HG03457 (cell line): ENCODE results near the gene MYO1D.
"Not testable (repeated sequence)": the region's sequence is repeated elsewhere in the genome, so short reads cannot be mapped to it uniquely, and the experiment has no call there.

Experiments used
- ATAC-seq: cut with Tn5 transposase; IDR thresholded peaks from one replicate; pipeline ENCODE4 v1.9.1; 2021; ENCODE audit warnings: moderate number of reproducible peaks; ENCODE audit not compliant: unreplicated experiment

The MYO1D gene

DNA sequence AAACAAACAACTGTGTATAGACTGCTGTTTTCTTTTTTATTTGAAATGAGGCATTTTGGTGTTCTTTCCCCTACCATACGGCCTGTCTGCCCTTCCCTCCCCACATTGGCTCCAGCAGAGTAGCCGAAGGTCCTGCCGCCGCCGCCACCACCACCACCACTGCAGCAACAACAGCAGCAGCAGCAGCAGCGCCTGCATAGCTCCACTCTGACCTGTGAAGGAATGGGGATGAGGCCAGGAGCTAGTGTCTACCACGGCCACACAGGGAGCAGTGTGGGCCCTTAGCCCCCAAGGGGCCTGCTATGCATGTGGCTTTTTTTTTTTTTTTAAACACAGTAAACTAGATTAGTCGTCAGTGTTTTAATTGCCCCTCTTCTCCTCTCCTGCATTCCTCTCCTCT is 395.7 kb downstream of the MYO1D start:
- ATAC-seq = no peak

DNA sequence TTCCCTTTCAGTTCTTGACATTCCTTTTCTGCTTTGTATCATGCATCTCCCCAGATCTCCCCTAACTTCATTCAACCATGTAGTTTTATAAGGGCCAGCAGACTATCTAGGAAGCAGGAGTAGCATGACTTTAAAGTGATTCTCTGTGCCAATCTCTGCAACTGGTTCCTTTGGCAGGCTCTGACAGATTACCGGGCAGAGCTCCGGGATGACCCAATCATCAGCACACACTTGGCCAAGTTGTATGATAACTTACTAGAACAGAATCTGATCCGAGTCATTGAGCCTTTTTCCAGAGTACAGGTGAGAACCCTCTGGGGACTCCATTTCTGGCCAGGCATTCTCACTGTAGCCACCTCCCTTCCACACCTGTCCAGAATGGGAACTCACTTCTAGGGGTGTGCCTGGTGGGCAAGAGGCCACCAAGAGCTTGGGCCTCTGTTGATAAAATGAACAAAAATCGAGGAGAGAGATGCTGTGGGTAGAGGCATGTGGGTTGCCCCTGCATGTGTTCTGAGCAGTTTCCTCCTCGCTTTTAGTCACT is 397.8 kb downstream of the MYO1D start:
- no peak for ATAC-seq

DNA sequence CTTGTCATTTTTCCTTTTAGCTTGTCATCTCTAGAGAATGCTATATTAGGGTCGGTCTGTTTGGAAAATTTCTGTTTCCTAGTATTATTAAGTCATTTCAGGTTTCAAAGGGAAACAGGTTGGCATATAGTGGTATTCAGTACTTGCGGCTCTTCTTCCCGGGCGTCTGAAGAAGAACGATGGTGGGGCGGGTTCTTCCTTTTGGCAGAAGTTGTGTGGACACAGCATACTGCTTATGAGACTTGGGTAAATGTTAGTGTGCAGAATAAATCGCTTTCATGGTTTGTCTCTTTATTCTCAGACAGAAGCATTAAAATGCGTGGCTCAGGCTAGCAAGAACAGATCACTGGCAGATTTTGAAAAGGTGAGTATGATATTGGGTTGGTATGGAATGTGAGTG is 399.7 kb downstream of the MYO1D start:
- ATAC-seq = no peak

DNA sequence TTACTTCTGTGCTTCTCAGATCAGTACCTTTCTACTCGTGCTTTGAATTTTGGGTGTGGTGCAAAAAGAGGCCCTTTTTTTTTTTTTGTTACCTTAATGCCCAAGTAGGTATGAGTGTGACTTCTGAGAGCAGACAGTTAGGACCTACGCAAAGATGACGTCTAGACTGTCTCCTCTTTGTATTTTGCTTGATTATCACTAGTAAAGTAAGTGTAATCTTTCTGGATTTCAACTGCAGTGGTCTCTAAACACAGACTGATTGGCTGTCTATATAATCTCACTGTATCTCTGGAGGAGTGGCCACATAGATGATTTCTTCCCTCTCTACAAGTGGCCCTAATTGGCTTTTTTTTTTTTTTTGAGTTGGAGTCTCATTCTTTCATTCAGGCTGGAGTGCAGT is 401.7 kb downstream of the MYO1D start:
- ATAC-seq = no peak

DNA sequence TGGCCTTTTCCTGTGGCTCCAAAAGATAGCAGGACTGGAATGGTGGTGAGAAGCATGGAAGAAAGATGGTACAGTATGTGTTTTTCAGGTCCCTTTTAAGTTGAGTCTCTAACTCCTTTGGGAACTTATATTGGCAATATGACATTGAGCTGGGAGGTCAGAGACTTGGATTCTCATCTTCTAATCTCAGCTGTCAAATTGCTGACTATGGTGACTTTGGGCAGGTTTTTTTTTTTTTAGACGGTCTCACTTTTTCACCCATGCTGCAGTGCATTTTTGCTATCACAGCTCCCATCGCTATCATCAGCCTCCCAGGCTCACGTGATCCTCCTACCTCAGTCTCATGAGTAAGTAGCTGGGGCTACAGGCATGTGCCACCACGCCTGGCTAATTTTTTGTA is 405.3 kb downstream of the MYO1D start:
- no peak for ATAC-seq

DNA sequence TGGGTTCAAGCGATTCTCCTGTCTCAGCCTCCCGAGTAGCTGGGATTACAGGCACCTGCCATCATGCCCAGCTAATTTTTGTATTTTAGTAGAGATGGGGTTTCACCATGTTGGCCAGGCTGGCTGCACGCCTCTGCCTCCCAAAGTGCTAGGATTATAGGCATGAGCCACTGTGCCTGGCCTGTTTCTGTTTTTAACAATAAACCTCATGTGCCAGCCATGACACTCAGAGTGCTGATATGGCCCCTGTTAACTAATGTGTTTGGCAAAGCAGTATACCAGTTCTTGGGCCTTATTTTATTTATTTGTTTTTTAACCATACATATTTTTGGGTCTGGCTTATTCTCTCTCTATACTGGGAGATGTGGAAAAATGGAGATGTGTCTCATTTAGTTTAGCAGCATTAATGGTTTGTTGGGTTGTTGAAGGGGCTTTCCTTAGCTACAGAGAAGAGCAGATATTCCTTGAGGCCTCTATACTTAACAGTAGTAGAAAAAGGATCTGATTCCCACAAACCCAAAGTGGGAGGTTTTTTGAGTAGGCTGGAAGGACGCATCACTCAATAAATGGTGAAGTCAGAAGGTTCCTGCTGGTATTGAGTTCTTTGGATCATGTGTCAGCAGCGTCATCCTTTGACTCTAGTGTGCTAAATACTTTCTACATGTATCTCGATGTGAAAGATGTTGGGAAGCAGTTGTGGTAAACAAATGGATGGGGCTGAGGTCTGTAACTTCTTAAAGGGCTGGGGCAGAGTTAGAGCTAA is 406.3 kb downstream of the MYO1D start:
- ATAC-seq = no peak

DNA sequence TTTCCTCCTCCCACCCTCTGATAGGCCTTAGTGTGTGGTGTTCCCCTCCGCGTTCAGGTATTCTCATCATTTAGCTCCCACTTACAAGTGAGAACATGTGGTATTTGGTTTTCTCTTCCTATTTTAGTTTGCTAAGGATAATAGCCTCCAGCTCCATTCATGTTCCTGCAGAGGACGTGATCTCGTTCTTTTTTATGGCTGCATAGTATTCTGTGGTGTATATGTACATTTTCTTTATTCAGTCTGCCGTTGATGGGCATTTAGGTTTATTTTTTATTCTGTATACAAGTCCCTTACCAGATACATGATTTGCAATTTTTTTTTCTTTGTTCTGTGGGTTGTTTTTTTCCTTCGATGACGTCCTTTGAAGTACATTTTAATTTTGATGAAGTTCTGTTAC is 409.0 kb downstream of the MYO1D start:
- ATAC-seq = no peak

DNA sequence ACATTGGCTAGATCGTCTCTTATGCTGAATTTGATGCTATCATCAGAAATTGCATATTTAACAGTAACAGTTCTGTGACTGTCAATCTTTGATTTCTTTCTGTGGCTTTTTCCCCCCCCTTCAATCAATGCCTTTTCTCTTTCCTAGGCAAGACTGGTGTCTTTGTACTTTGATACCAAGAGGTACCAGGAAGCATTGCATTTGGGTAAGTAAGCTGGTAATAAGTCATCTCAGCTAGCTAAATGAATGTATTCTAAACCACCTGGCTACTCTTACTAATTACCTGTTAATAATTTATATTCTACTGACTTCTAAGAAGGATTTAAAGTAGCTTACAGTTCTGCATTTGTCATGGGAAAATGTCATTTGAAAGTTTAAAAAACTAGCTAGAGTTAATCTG is 412.6 kb downstream of the MYO1D start:
- no peak for ATAC-seq

DNA sequence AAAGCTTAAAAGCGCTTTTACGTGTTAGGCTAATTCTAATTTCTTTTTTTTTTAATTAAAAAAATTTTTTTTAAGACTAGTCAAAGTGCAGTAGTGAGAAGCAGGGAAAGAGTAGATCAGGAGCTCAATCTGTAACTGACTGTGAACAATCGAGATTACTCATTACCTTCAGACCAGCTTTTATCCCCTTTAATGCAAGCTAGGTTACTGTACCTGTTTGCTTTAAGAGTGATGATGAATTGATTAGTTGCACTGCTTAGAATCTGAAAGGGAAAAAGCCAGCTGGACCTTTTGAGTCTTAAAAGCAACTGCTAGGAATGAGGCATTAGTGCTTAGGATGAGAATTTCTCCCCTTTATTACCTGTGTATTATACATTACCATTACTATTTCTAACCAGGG is 413.6 kb downstream of the MYO1D start:
- no peak for ATAC-seq

DNA sequence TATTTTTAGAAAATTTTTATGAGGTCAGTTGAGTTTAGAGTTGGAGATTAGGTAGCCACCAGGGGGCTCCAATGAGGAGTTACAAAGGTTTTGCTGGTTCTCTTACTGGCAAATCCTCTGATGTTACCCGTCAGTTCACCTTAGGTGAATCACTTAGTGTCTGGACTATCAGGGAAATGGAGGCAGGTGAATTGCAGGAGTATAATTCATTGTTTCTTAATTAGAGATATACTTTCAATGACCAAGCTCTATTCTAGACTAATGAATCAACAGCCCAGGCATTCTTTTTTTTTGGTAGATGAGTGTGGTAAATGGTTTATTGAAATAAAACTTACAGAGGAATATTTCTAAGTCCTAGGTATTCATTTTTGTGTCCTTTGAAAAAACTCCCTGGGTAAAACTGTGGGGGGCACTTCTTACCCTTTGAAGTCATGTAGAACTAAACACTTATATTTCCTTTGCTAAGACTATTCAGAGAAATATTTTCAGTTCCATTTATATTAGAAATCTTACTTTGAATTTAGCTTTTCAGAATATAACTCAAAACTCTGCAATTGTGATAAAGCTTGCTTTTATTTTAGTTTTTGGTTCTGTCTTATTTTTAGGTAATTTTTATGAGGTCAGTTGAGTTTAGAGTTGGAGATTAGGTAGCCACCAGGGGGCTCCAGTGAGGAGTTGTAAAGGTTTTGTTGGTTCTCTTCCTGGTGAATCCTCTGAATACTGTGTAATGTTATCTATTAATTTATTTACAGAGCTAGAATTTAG is 414.9 kb downstream of the MYO1D start:
- no peak for ATAC-seq

DNA sequence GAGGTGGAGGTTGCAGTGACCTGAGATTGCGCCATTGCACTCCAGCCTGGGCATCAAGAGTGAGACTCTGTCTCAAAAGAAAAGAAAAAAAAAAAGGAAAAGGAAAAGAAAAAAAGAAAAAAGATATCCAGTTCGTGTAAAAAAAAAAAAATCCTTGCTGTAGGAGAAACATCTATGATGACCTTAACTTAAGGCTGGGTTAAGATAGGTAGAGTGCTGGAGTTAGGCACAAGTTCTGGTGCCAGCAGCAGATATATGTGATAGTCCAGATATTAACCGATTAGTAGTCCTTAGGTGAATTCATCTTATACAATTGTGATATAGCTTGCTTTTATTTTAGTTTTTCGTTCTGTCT is 415.4 kb downstream of the MYO1D start:
- no peak for ATAC-seq

DNA sequence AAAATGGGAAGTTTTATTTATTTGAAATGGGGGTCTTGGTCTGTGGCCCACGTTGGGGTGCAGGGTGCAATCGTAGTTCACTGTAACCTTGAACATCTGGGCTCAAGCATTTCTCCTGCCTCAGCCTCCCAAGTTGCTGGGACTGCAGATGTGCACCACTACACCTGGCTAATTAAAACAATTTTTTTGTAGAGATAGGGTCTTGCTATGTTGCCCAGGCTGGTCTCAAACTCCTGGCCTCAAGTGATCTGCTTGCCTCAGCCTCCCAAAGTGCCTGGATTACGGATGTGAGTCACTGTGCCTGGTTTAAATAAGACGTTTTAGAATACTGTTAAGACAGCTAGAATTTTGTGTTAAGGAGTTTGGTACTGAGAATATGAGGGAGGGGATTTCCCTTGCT is 416.9 kb downstream of the MYO1D start:
- ATAC-seq = no peak

DNA sequence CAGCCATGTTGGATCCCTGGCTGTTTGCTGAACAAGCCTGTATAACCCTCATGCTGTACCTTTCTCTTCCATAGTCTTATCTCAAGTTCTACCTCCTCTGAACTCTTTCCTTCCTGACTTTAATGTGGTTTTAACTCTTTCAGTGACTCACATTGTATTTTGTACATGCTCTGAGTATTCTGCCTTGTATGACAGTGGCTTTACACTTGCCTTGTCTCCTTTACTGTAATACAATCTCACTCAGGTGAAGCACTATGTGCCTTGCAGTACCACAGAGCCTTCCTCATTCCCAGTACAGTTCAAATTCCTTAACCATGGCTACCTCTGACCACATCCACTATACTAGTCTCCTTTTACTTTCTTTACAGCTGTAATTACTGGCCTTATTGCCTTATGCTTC is 418.6 kb downstream of the MYO1D start:
- ATAC-seq = no peak

DNA sequence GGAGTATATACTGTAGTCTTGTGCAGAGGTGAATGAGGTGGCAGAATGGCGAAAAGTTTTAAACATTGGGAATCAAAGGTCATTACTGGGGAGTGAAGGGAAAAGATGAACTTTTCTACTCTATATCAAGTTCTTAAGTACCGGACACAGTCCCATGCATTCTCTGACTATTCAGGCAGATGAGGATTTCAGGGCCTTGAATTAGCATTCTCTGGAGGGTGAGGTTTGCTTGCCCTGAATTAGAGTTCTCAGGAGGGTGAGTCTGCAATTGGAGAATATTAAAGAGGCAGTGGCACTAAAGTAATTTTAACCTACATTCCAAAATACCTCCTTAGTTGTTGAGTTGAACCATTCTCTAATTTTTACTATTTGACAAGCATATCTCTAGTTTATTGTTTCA is 423.6 kb downstream of the MYO1D start:
- ATAC-seq = no peak

DNA sequence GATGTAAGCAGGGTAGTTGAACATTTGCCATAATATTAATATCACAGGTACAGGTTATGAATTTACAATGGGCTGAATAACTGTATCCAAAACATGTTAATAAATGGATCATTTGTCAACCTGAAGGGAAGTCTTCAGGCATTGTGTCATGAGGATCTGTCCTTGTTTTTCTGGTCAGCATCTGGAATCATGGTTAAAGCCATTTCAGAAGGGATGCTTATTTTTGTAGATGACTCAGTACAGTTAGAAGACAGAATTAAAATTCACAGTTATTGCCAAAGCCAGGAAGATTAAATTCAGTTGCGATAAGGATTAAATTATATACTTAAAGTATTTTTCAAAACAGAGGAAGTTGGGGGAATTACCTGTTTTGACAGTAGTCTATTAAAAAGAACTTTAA is 424.6 kb downstream of the MYO1D start:
- no peak for ATAC-seq

DNA sequence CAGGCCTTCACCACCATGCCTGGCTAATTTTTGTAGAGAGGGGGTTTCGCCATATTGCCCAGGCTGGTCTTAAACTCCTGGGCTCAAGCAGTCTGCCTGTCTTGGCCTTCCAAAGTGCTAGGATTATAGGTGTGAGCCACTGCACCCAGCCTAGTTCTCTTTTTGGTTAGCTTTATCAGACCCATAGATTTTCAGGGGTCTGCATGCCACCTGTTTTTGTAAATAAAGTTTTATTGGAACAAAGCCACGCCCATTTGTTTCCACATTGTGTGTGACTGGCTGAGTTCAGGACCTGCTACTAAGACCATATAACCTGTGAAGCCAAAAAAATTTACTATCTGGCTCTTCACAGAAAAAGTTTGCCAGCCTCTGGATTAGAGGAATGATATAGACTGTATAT is 425.0 kb downstream of the MYO1D start:
- ATAC-seq = no peak

DNA sequence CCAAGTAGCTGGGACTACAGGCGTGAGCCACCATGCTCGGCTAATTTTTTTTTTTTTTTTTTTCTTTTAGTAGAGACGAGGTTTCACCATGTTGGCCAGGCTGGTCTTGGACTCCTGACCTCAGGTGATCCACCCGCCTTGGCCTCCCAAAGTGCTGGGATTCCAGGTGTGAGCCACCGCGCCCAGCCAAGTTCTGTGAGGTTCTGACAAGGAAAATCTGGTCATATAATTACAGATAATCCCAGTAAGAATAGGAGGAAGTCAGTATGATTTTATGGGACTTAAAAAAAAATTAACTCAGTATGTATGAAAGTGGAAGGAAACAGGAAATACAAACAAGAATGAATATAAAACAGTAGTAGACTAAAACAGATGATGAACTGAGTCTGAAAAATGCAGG is 426.5 kb downstream of the MYO1D start:
- not testable (repeated sequence) for ATAC-seq

DNA sequence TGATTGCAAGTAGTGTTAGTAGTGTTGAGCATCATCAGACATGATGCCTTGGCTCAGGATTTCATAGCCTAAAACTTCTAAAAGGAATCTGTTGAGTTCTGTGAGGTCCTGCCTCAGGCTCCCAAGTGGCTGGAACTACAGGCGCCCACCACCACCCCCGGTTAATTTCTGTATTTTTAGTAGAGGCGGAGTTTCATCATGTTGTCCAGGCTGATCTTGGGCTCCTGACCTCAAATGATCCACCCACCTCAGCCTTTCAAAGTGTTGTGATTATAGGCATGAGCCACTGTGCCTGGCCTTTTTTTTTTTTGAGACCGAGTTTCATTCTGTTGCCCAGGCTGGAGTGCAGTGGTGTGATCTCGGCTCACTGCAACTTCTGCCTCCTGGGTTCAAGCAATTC is 427.0 kb downstream of the MYO1D start:
- no peak for ATAC-seq

DNA sequence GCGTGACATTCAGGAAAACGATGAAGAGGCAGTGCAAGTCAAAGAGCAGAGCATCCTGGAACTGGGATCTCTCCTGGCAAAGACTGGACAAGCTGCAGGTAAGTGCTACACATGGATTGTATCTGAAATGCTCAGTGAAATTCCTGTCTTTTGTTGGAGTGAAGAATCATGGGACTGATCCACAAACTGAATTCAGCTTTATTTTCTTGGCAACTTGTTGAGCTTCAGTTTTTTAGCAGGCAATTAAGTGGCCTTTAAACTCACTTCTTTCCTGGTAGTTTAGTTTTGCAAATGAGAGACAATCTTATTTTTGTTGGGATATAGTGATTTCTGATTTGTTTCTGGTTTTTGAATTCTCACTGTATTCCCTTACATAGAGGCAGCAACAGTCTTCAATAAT is 430.0 kb downstream of the MYO1D start:
- no peak for ATAC-seq

DNA sequence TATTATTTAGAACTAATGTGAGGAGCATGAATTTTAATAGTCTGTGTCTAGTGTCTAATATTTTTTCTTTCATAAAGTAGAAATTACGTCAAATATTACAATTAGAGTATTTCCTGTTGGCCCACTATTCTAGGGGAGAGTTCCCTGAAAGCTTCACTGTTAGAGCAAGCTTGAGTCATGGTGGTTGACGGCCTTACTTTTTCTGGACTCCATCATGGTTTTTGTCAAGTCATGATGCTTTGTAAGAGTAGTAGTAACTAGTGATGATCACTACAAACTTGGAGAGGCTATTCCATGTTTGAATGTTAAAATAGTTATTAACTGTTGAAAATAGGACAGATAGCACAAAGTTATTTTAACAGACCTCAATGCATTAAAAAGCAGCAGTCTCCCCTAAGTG is 431.0 kb downstream of the MYO1D start:
- ATAC-seq = no peak

DNA sequence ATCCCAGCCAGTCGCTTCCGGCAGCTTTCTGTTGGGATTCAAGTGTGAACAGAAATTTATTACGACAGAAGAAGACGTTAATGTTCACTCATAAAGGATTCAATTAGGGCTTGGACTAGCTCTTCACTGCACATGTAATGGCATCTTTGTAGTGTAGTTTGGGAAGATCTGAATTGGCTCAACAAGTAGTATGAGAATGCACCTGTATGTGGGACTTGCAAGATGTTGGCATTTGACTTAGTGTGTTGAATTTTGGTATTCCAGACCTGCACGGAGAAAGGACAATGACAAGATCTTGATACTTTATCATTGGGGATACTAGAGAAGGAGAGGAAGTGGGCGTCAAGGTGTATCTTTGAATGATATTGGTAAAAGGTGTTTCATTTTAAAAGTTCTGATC is 431.4 kb downstream of the MYO1D start:
- ATAC-seq = no peak

DNA sequence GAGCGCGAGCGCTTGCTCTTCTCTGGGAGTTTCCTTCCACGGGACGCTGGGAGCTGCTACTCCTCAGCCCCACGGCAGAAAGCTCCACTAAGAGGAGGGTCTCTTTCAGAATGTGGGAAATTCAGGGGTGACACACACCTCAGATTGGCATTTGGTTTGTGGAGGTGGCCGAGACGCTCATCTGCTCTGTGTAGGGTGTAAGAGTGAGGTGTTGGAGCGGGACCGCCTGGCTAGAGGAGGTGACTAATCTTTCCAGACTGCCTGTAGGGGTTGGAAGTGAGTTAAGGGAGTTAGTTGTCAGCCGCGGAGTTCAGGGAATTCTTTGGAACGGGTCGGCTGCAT is 431.9 kb downstream of the MYO1D start:
- ATAC-seq = no peak
